Measurements from ENCODE around the gene ELK3. TPM values are rescaled to one million over a fixed set of nuclear protein-coding genes. Genes with fewer than 3 reads are reported as not detected.

ELK3 gene
- total and polyA plus RNA-seq, 4 donors: 13.6 to 73.8 (median 36.0) TPM

DNA sequence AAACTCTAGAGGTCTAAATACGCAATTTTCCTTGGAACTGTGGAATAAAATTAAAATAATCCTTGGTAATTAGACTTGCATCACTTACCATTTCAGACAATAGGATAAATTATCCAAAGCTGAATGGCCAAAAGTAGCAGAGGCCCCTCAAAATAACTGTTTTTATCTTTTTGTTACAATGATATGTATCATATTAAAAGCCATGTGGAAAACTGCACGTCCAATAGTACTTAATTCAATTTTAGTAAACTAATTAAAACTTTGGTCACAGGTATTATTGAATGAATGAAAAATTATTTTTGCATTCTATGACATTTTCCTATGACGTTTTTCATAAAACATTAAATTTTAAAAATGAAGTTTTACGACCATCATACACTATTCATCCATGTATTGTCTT lies 107.6 kb downstream of the ELK3 start:
- no peak for ATAC-seq (ENCODE audit: low FRiP score)
- Histone ChIP-seq H3K4me1 (ENCODE audit: control insufficient read depth in 1 of 2, insufficient read depth in 2 of 2, low read length in 2 of 2) (no peaks in the 10 kb centered on the region), H3K36me3 (ENCODE audit: control insufficient read depth in 1 of 2, insufficient read depth in 2 of 2, low read length in 1 of 2) (no peaks in the 10 kb centered on the region), H3K9me3 (ENCODE audit: control insufficient read depth, low read length) (no peaks in the 10 kb centered on the region), H3K4me3 (ENCODE audit: low read length in 2 of 2) (no peak overlapping the region), H3K27me3 (ENCODE audit: control insufficient read depth in 1 of 2, insufficient read depth in 2 of 2, low read length in 1 of 2) (no peaks in the 10 kb centered on the region), H3K27ac (ENCODE audit: low read depth in 1 of 2, low read length in 2 of 2) (no peak overlapping the region)
- 93 to 95% methylated on average over 4 of the region's 4 CpGs for WGBS, 2 donors
- intact Hi-C loops (cut with DNase I): no loop called here
- DNase-seq: no peak

DNA sequence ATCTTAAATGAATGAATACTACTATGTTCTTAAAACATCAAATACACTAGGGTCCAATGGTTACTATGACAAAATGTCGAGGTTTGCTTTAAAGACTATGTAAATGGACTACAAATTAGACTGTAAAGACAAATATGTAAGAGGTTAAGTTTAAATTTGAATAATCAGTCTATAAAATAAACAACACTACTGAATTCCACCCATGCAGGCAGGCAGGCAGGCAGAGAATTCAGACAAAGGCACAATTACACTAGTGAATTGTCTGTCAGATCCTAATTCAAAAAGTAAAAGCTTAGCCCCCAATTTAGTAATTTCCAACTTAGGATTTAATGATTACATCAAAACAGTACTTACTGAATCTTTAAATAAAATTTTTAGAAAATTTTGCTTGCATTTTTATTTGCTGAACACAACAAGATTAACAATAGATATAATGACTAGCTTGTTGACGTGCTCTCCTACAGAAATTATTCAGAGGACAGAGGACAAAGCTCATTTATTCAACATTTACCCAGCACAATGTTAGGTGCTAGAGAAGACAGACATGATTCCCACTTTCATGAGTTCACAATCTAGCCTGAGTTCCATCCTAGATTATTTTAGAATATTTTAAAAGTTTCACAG lies 108.6 kb downstream of the ELK3 start:
- 85 to 86% methylated on average over 2 of the region's 2 CpGs for WGBS, 2 donors
- intact Hi-C loops (cut with DNase I): no loop called here
- no peaks in the 10 kb centered on the region for H3K9me3 ChIP-seq (ENCODE audit: control insufficient read depth, low read length)
- no peak overlapping the region for H3K4me3 ChIP-seq (ENCODE audit: low read length in 2 of 2)
- DNase-seq (no peak), ATAC-seq (ENCODE audit: low FRiP score) (no peak)
- no peaks in the 10 kb centered on the region for H3K27me3 ChIP-seq (ENCODE audit: control insufficient read depth in 1 of 2, insufficient read depth in 2 of 2, low read length in 1 of 2)
- H3K36me3 ChIP-seq (ENCODE audit: control insufficient read depth in 1 of 2, insufficient read depth in 2 of 2, low read length in 1 of 2): no peaks in the 10 kb centered on the region
- H3K27ac ChIP-seq (ENCODE audit: low read depth in 1 of 2, low read length in 2 of 2): no peak overlapping the region
- H3K4me1 ChIP-seq (ENCODE audit: control insufficient read depth in 1 of 2, insufficient read depth in 2 of 2, low read length in 2 of 2): no peaks in the 10 kb centered on the region

GRCh38 chr12:96303653-96304052 lies 109.5 kb downstream of the ELK3 start:
- no peak overlapping the region for H3K4me3 ChIP-seq (ENCODE audit: low read length in 2 of 2)
- H3K4me1 ChIP-seq (ENCODE audit: control insufficient read depth in 1 of 2, insufficient read depth in 2 of 2, low read length in 2 of 2): no peaks in the 10 kb centered on the region
- H3K27me3 ChIP-seq (ENCODE audit: control insufficient read depth in 1 of 2, insufficient read depth in 2 of 2, low read length in 1 of 2): no peaks in the 10 kb centered on the region
- no peaks in the 10 kb centered on the region for H3K36me3 ChIP-seq (ENCODE audit: control insufficient read depth in 1 of 2, insufficient read depth in 2 of 2, low read length in 1 of 2)
- H3K9me3 ChIP-seq (ENCODE audit: control insufficient read depth, low read length): no peaks in the 10 kb centered on the region
- H3K27ac ChIP-seq (ENCODE audit: low read depth in 1 of 2, low read length in 2 of 2): no peak overlapping the region
- DNase-seq (no peak), ATAC-seq (ENCODE audit: low FRiP score) (no peak)
- intact Hi-C loops (cut with DNase I): no loop called here

DNA sequence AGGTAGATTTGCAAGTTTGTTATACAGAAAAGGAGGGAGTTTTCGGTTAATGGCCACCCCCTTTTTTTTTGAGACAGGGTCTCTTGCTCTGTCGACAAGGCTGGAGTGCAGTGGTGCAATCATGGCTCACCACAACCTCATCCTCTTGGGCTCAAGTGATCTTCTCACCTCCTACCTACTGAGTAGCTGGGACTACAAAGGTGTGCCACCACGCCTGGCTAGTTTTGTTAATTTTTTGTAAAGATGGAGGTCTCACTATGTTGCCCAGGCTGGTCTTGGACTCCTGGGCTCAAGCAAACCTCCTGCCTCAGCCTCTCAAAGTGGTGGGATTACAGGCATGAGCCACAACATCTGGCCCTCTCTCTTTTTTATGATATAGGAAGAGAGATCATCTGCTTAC lies 111.5 kb downstream of the ELK3 start:
- H3K4me3 ChIP-seq (ENCODE audit: low read length in 2 of 2): no peak overlapping the region
- intact Hi-C loops (cut with DNase I): no loop called here
- no peak for ATAC-seq (ENCODE audit: low FRiP score)
- no peak for DNase-seq
- no peaks in the 10 kb centered on the region for H3K36me3 ChIP-seq (ENCODE audit: control insufficient read depth in 1 of 2, insufficient read depth in 2 of 2, low read length in 1 of 2)
- 93 to 95% methylated on average over 3 of the region's 3 CpGs for WGBS, 2 donors
- no peaks in the 10 kb centered on the region for H3K4me1 ChIP-seq (ENCODE audit: control insufficient read depth in 1 of 2, insufficient read depth in 2 of 2, low read length in 2 of 2)
- no peak overlapping the region for H3K27ac ChIP-seq (ENCODE audit: low read depth in 1 of 2, low read length in 2 of 2)
- H3K27me3 ChIP-seq (ENCODE audit: control insufficient read depth in 1 of 2, insufficient read depth in 2 of 2, low read length in 1 of 2): no peaks in the 10 kb centered on the region
- no peaks in the 10 kb centered on the region for H3K9me3 ChIP-seq (ENCODE audit: control insufficient read depth, low read length)

DNA sequence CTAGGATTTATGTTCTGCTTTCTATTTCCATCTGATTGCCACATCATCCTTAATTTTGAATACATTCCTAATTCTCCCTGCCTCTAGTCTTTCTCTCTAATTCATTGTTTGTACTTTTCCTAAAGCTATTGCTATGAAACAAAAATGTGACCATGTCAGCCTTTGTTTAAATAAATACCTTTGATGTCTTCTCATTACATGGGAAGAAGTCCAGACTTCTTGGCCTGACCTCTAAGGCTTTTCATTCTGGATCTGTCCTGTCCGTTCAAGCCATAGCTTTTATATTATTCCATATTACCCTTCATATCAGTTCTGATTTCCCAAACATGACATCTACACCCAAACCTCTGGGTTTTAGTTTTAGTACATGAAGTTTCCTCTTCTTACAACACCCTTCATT lies 114.7 kb downstream of the ELK3 start:
- no peak for DNase-seq
- Histone ChIP-seq H3K4me1 (ENCODE audit: control insufficient read depth in 1 of 2, insufficient read depth in 2 of 2, low read length in 2 of 2) (no peaks in the 10 kb centered on the region), H3K27ac (ENCODE audit: low read depth in 1 of 2, low read length in 2 of 2) (no peak overlapping the region), H3K9me3 (ENCODE audit: control insufficient read depth, low read length) (no peaks in the 10 kb centered on the region), H3K4me3 (ENCODE audit: low read length in 2 of 2) (no peak overlapping the region), H3K36me3 (ENCODE audit: control insufficient read depth in 1 of 2, insufficient read depth in 2 of 2, low read length in 1 of 2) (no peaks in the 10 kb centered on the region), H3K27me3 (ENCODE audit: control insufficient read depth in 1 of 2, insufficient read depth in 2 of 2, low read length in 1 of 2) (no peaks in the 10 kb centered on the region)
- no peak for ATAC-seq (ENCODE audit: low FRiP score)
- intact Hi-C loops (cut with DNase I): no loop called here
- 58 to 66% methylated on average over 1 of the region's 1 CpG for WGBS, 2 donors

DNA sequence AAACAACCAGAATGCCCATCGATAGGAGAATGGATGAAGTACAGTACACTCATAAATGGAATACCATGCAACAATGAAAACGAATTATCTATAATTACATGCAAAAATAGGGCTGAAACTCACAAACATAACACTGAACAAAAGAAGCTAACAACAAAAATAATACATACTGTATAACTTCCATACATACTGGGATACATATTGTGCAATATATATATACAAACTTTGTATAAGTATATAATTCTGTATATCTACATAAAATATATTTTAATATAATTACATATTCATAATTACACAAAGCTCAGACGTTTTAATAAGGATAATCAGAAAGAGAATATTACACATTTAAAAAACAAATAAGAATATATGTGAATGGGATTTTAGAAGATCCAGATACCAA lies 115.9 kb downstream of the ELK3 start:
- no peak overlapping the region for H3K27ac ChIP-seq (ENCODE audit: low read depth in 1 of 2, low read length in 2 of 2)
- no peaks in the 10 kb centered on the region for H3K36me3 ChIP-seq (ENCODE audit: control insufficient read depth in 1 of 2, insufficient read depth in 2 of 2, low read length in 1 of 2)
- intact Hi-C loops (cut with DNase I): no loop called here
- H3K27me3 ChIP-seq (ENCODE audit: control insufficient read depth in 1 of 2, insufficient read depth in 2 of 2, low read length in 1 of 2): no peaks in the 10 kb centered on the region
- DNase-seq (no peak), ATAC-seq (ENCODE audit: low FRiP score) (no peak)
- no peak overlapping the region for H3K4me3 ChIP-seq (ENCODE audit: low read length in 2 of 2)
- peaks cover 0 to 3% of the 10 kb centered on the region in 2 donors for H3K4me1 ChIP-seq (ENCODE audit: control insufficient read depth in 1 of 2, insufficient read depth in 2 of 2, low read length in 2 of 2)
- 94 to 95% methylated on average over 3 of the region's 3 CpGs for WGBS, 2 donors
- no peaks in the 10 kb centered on the region for H3K9me3 ChIP-seq (ENCODE audit: control insufficient read depth, low read length)

GRCh38 chr12:96311191-96311590 lies 117.0 kb downstream of the ELK3 start:
- H3K4me3 ChIP-seq (ENCODE audit: low read length in 2 of 2): no peak overlapping the region
- WGBS, 2 donors: 98 to 100% methylated on average over 1 of the region's 1 CpG
- peaks cover 0 to 3% of the 10 kb centered on the region in 2 donors for H3K4me1 ChIP-seq (ENCODE audit: control insufficient read depth in 1 of 2, insufficient read depth in 2 of 2, low read length in 2 of 2)
- DNase-seq (no peak), ATAC-seq (ENCODE audit: low FRiP score) (no peak)
- H3K27me3 ChIP-seq (ENCODE audit: control insufficient read depth in 1 of 2, insufficient read depth in 2 of 2, low read length in 1 of 2): no peaks in the 10 kb centered on the region
- intact Hi-C loops (cut with DNase I): no loop called here
- H3K27ac ChIP-seq (ENCODE audit: low read depth in 1 of 2, low read length in 2 of 2): no peak overlapping the region
- no peaks in the 10 kb centered on the region for H3K9me3 ChIP-seq (ENCODE audit: control insufficient read depth, low read length)
- H3K36me3 ChIP-seq (ENCODE audit: control insufficient read depth in 1 of 2, insufficient read depth in 2 of 2, low read length in 1 of 2): no peaks in the 10 kb centered on the region

DNA sequence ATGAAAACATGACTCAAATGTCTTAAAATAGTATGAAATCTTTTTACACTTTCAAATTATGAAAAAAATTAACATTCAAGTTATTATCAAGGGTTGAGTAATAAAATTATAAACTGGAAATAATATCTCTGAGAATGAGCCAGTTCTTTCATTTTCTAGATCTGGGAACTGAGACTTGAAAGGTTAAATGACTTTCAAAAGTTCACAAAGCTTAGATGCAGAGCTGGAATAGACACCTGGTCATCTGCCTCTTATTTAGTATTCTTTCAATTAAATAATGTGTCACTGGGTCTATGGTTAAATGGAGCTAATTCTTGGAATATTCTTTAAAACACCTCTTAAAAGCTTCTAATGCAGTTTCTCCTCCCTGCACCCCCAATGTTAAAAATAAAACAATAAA lies 119.4 kb downstream of the ELK3 start:
- Histone ChIP-seq H3K4me3 (ENCODE audit: low read length in 2 of 2) (no peak overlapping the region), H3K9me3 (ENCODE audit: control insufficient read depth, low read length) (no peaks in the 10 kb centered on the region), H3K36me3 (ENCODE audit: control insufficient read depth in 1 of 2, insufficient read depth in 2 of 2, low read length in 1 of 2) (no peaks in the 10 kb centered on the region), H3K4me1 (ENCODE audit: control insufficient read depth in 1 of 2, insufficient read depth in 2 of 2, low read length in 2 of 2) (peaks cover 0 to 3% of the 10 kb centered on the region in 2 donors), H3K27me3 (ENCODE audit: control insufficient read depth in 1 of 2, insufficient read depth in 2 of 2, low read length in 1 of 2) (no peaks in the 10 kb centered on the region), H3K27ac (ENCODE audit: low read depth in 1 of 2, low read length in 2 of 2) (no peak overlapping the region)
- ATAC-seq (ENCODE audit: low FRiP score): no peak
- DNase-seq: no peak
- intact Hi-C loops (cut with DNase I): no loop called here

- 48 to 53% methylated on average over 2 of the region's 2 CpGs for WGBS, 2 donors
Measured at GRCh38 chr12:96314723-96315122, 120.5 kb downstream of the ELK3 start.

More at GRCh38 chr12:96314723-96315122, 120.5 kb downstream of the ELK3 start:
- Histone ChIP-seq H3K4me3 (ENCODE audit: low read length in 2 of 2) (no peak overlapping the region), H3K4me1 (ENCODE audit: control insufficient read depth in 1 of 2, insufficient read depth in 2 of 2, low read length in 2 of 2) (peaks cover 0 to 3% of the 10 kb centered on the region in 2 donors), H3K36me3 (ENCODE audit: control insufficient read depth in 1 of 2, insufficient read depth in 2 of 2, low read length in 1 of 2) (no peaks in the 10 kb centered on the region), H3K27me3 (ENCODE audit: control insufficient read depth in 1 of 2, insufficient read depth in 2 of 2, low read length in 1 of 2) (no peaks in the 10 kb centered on the region), H3K27ac (ENCODE audit: low read depth in 1 of 2, low read length in 2 of 2) (no peak overlapping the region), H3K9me3 (ENCODE audit: control insufficient read depth, low read length) (no peaks in the 10 kb centered on the region)
- no peak for ATAC-seq (ENCODE audit: low FRiP score)
- intact Hi-C loops (cut with DNase I): no loop called here
- DNase-seq: no peak
